HG02885 (cell line): ENCODE results near the gene SIGLEC14.
"Not testable (repeated sequence)": the region's sequence is repeated elsewhere in the genome, so short reads cannot be mapped to it uniquely, and the experiment has no call there.

Experiments
- ATAC-seq: cut with Tn5 transposase; IDR thresholded peaks from one replicate; pipeline ENCODE4 v1.9.1; 2021; ENCODE audit warnings: mild to moderate bottlenecking; ENCODE audit not compliant: unreplicated experiment, poor library complexity

The SIGLEC14 gene, protein sequence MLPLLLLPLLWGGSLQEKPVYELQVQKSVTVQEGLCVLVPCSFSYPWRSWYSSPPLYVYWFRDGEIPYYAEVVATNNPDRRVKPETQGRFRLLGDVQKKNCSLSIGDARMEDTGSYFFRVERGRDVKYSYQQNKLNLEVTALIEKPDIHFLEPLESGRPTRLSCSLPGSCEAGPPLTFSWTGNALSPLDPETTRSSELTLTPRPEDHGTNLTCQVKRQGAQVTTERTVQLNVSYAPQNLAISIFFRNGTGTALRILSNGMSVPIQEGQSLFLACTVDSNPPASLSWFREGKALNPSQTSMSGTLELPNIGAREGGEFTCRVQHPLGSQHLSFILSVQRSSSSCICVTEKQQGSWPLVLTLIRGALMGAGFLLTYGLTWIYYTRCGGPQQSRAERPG

DNA sequence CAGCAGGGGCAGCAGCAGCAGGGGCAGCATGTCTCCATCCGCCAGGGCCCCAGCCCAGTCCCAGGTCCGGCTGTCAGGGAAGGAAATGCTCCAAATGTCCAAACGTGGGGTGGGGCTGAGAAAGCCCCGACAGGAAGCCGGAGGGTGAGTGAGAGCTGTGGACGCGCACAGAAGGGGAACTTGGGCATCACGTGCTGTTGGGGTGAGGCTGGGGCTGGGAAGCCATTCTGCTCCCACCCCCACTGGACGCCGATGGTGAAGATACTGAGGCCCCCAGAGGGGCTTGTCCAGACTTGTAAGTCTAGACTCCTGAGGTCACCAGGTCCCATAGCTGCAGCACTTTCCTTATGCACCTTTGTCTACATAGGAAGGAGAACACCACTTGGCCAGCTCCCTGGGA is at the start of gene SIGLEC14:
TSS of gene SIGLEC14 (minus strand) at position 96 of the 400 bp plus-strand sequence. CDS start at position 30, 66 bp downstream.
- ATAC-seq: not testable (repeated sequence)

DNA sequence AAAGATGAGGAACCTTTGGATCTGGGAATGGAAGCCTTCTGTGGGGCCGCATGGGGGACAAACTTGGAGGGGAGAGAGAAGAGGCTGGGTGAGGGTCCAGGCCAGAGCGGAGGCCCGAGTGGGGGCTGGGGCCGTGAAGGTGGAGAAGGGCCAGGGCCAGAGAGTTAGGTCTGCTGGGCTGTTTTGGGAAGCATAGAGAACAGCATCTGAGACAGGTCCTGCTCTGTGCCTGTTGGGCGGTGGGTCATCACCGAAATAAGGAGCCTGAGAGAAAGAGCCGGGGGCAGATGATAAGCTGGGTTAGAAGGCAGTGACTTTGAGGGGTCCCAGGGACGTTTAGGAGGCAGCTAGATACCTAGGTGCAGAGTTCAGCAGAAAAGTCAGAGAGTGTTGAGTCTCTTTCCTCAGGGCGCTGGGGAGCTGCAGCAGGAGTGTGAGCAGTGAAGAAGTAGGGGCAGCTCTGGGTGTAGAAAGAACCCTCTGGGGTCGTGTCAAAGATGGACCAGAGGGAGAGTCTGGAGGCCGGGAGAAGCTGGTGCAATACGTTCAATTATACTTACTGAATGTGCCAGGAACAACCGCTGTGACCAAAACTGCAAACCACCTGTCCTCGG is 49.2 kb upstream of the SIGLEC14 start:
- ATAC-seq: no peak

DNA sequence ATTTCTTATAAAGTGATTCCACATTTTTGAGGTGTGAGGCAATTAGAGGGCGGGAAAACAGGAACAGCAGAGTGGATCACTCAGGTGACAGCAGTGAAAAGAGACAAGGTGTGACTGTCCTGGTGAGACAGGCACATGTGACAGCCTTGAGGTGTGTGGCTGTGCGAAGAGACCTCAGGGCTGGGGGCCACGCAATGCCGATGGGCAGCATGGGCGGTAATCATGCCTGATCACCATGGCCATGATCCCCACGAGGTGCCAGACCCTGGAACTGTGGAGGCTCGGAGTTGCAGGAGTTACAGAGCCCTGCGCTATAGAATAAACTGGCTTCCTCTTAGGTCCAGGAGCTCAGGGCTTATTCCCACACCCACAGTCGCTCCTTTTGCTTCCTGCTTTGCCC is 48.5 kb upstream of the SIGLEC14 start:
- ATAC-seq: no peak

DNA sequence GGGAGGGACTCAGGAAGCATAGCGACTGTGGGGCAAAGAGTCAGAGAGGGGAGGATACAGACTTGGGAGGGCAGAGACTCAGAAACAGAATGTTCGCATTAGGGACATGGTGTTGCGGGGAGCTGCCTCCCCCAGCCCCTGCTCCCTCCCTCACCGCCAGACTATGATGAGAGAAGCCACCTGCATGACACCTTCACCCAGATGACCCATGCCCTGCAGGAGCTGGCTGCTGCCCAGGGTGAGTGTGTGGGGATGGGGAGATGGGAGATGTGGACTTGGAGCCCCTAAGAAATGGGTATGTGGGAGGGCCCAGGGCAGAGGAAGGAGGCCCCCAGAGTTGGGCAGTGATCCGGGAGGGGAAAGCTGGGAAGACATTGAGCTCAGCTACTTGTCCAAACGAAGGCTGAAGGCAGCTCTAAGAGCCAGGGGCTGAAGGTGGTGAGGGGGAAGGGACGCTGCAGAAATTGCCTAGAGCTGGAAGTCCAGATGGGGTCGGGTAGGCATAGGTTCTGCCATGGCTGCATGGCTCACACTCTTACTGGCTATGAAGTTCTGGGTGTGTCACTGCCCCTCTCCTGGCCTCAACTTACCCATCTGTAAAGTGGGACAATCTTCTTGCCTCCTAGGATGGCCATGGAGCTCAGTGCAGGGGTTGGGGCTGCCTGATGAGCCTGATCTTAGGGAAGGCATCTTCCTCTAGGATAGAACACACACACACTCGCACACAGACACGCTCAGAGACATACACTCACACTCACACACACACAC is 47.9 kb upstream of the SIGLEC14 start:
- no peak for ATAC-seq

DNA sequence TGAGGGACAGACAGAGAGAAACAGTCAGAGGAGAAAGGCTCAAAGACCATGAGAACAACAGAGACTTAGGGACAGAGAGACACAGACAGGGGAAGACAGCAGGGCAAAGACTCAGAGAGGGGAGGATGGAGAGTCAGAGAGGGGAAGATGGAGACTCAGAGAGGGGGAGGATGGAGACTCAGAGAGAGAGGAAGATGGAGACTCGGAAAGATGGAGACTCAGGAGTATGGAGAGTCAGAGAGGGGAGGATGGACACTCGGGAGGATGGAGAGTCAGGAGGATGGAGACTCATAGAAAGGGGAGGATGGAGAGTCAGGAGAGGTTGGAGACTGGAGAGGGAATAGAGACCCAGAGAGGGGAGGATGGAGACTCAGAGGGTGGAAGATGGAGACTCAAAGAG is 47.2 kb upstream of the SIGLEC14 start:
- no peak for ATAC-seq

DNA sequence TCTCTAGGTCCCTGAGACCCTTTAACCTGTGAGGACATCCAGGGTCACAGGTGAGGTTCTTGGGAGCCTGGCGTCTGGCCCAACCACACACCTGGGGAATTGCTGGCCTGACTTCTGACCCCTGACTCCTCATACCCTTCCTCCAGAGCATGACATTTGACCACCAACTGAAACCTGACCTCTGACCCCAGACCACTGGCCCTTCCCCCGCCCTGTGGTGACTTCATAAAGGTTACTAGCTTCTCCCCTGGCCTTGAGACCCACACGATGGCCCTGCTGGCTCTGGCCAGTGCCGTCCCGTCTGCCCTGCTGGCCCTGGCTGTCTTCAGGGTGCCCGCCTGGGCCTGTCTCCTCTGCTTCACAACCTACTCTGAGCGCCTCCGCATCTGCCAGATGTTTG is 46.6 kb upstream of the SIGLEC14 start, which contains the start of gene SPACA6:
TSS of gene SPACA6 (plus strand) at position 71 of the 400 bp plus-strand sequence. CDS start at position 268, 197 bp downstream.
- ATAC-seq: no peak

DNA sequence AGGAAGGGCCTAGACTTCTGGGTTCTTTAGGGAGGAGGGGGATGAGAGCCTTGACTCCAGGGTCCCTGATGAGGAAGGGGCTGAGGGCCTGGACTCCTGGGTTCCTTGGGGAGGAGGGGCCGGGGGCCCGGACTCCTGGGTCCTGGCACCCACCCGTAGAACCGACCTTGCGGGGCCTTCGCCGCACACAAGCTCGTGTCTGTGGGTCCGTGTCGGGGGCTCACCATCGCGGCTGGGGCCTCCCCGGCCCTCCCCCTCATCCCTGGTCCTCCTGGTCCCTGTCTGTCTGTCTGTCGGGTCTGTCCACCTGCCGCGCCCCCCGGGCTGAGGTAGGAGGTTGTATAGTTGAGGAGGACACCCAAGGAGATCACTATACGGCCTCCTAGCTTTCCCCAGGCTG is 45.8 kb upstream of the SIGLEC14 start:
- ATAC-seq: no peak

DNA sequence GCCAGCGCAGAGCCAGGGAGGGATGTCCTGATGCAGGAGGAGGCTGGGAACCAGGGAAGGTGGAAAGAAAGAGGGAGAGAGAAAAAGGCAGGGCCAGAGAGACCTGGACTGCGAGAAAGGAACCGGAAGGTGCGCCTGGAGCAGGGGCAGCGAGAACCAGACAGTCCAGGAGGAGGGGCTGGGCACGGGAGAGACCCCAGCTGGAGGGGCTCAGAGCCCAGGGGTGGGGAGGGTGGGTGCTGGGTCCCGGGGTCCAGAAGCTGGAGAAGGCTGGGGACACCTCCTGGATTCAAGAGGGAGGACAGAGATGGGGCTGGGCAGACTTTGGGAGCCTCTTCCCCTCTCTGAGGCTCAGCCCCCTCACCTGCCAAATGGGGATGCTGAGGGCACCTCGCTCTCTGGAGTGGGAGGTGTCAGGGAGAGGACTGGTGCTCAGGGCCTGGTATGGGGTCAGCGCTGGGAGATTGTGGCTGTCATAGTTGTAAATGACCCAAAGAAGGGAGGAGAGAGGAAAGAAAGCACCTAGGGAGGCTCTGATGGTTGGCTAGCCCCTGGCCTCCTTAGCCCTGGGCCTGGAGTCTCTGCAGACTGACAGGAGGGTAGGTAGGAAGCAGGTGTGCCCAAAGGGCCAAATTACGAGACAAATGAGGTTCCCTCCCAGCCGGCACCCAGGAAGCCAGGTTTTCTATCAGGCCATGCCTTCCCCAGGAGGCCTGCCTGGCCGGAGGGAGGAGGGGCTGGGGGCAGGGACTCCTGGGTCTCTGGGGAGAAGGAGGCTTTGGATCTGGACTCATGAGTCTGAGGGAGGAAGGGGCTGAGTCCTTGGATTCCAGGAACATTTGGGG is 45.2 kb upstream of the SIGLEC14 start:
- no peak for ATAC-seq

DNA sequence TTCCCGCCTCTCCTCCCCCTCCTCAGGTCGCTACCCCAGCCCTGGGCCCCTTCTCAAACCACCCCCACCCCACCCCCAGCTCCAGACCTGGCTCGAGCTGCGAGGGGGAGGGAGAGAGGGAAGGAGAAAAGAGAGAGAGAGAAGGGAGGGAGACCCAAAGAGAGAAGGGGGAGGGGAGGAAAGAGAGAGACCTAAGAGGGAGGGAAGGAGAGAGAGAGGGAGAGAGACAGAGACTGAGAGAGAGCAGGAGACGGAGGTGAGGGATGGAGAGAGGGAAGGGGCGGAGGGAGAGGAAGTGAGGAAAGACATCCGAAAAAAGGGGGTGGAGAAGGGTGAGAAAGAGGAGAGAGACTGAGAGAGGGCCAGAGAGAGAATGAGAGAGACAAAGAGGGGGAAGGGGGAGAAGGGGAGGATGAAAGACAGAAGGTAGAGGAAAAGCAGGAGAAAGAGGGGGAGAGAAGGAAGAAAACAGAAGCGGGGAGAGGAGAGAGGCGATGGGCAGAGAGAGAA is 44.5 kb upstream of the SIGLEC14 start:
- ATAC-seq: no peak

DNA sequence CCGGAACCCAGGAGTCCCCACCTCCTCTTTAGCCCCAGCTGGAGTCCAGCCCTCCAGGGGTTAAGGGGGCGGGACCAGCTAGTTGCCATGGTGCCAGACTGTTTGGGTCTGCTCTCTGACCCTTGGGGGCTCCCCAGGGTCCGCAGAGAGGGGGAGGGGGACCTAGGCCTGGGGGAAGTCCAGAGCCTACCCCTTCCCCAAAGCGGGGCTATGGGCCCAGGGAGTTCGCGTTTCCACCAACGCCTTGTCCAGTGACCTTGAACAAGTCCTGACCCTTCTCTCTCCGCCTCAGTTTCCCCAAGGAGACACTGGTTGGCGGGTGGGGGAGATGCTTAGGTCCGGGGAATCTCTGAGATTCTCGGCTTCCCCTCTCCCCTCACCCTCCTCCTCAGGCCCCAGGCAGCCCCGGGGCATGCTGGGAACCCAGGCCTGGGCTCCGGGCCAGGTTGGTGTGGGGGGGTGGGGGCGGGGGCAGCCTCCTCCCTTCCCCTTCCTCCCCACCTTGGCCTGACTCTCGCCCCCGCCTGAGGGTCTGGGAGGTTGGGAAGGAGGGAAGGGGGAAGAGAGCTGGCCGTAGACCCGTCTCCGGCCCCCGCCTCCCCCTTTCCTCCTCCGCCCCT is 43.9 kb upstream of the SIGLEC14 start:
- no peak for ATAC-seq

DNA sequence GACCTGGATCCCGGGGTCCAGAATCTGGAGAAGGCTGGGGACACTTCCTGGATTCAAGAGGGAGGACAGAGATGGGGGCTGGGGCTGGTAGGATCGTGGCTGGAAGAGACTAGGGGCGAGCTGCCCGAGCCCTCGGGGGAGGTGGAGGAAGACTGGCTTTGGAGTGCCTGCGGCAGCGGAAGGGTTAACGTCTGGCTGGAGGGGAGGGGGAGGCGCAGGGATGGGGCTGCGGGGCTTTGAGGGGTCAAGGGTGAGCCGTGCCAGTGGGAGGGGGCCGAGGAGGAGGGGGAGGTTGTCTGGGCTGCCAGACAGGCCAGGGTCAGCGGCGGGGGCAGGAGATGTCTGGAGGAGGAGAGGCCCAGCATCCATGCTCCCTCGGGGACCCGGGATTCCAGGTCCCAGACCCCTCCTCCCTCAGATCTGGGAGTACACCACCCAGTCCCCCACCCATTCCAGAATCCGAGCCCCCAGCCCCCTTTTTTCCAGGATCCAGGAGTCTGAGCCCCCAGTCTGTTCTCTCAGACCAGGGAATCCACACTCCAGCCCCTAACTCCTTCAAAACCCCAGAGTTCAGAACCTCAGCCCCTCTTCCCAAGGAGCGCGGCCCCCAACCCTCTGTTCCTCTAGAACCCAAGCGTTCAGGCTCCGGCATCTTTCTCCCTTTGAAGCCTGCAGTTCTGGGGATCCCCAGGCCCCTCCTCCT is 43.3 kb upstream of the SIGLEC14 start:
- no peak for ATAC-seq

DNA sequence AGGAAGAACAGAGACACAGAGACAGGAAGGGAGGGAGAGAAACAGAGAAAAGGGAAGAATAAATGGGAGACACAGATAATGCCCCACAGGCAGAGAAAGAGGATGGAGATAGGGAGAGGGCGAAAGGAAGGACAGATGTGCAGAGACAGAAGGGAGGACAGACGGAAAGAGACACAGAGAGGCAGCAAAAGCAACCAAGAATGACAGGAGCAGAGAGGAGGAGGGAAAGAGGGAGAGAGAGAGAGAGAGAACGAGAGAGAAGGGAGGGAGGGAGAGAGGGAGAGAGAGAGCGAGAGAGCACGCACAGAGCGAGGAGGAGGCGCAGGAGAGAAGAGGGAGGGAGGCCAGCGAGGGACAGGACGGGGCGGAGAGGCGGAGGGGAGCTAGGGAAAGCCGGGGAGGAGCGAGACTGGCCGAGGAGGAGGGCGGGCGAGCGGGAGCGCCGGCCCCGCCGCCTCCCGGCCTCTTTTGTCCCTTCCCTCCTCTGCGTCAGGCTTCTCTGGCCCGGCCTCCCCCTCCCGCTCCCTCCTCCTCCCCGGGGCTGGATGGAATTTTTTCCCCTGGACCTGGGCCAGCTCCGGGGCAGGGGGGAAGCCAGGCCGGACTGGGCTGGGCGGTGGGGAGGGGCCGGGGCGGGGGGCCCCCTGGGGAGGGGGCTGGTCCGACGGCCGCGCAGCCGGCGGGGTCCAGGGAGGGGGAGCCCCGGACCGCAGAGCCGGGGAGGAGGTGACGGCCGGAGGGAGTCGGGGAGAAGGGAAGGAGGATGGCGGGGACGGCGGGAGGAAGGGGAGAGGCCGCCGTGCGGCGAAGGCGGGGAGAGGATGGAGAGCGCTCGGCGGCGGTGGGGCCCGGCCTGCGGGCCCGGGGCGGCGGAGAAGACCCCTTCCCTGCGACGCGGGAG is 42.3 kb upstream of the SIGLEC14 start:
- ATAC-seq: no peak

DNA sequence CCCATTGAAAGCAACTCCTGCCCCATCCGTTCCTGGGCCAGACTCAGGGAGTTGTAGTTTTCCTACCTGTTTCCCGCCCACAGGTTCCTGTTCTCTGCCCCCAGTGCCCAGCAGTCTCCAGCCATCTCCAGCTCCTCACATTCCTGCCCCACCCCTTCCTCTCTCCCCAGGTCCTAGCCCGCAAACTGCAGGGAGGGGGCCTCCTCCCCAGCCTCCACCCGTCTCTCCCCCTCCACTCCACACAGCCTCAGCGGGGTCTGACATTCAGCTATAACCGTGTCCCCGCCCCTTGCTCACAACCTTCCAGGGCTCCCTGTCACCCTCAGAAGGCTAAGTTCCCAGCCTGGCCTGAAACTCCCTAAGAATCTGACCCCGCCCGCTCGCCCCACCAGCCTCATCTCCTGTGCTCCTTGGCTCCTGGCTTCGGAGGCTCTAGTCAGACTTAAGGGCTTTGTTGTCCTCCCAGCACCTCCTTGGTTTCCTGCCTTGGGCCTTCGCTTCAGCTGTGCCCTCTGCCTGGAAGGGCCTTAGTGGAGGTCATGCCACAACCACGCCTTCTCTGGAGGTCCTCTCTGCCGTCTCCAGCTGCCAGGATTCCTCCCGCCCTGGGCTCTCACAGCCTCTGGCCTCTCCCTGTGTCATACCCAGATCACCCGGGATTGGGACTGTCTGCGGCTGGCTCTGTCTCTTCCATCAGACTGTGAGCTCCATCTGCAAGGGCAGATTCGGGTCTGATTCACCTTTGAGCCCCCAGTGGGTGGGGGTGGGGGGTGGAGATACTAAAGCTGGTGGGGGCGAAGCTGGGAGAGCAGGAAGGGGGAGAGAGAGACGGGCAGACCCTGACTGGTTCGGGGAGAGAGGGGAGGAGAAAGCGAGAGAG is 41.4 kb upstream of the SIGLEC14 start:
- ATAC-seq: no peak

DNA sequence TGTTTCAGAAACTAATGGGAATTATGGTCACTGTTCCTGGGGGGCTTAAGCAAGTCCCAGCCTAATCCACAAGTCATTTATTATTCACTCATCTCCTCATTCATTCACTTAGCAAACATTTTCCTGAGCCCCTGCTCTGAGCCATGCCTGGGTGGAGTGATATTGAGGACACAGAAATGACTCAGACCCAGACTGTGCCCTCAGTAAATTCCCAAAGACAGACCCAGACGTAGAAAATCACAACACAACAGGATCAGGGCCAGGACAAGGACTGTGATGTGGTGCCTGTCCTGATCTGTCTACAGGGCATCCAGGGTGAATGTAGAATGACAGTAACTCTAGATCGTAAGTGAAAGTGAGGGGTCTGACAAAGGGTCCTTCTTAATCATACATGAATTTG is 39.5 kb upstream of the SIGLEC14 start:
- no peak for ATAC-seq

DNA sequence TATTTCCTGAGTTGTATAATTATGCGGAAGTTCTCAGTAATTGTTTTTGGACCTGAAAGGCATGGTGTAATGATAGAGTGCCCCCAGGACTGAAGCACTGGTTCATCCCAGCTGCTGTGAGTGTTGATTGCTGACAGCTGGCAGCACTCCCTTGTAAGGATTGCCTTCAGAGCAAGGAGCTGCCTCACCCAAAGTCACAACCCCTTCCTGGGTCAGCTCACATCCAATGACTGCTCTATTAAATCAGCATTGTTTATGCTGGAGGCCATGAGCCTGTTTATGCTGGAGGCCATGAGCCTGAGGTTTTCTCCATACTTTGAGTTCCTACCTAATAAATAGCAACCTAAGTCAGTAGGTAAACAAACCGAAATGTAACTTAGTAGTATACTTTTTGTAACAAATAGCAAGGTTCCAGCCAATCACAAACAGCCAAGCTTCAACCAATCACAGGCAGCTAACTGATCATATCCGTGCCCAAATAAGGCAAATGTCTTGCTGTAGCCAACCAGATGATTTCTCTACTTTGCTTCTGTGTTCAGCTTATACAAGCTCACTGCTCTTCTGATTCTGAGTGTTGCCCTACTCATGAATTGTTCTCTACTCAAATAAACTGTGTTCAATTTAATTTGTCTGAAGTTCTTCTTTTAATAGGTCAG is 34.8 kb upstream of the SIGLEC14 start:
- no peak for ATAC-seq

DNA sequence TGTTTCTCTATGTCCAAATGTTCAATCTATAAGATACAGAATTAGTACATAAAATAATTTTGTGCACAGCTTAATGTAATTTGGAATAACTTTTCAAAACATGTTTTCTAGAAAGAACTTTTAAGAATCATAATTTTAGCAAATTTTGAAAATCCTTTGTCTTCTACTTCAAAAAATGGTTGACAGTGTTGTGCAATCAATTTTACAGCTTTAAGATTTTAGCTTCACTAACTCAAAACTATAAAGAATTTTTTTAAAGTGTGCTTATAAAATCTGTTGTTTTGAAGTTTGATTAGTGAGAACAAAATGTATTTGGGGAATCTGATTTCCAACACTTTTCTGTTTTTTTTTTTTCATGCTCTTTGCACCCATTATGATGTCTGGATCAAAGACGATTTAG is 33.8 kb upstream of the SIGLEC14 start:
- ATAC-seq: no peak
